ENCODE results near the gene LILRB2.
"Not testable (repeated sequence)": the region's sequence is repeated elsewhere in the genome, so short reads cannot be mapped to it uniquely, and the experiment has no call there.

Gene LILRB2

DNA sequence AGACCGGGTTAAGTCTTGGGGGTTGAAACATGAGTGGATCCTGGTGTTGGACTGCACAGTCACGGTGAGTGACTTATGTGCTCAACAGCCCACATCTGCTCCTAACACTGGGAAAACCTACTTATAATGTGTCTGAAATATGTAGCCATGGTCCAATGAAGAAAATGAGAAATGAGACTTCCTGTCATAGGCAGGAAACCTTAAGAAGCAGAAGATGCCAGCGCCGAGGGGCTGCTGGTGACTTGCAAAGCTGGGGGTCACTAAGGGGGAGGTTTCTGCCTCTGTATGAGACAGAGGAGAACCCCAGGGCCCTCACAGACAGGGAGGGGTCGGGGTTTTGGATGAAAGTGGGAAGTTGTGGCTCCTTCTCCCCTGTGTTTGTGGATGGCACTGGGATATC is 8.7 kb downstream of the LILRB2 start:
- H3K27ac ChIP-seq (ENCODE audit: low read length); H3K4me1 ChIP-seq (ENCODE audit: control insufficient read depth, insufficient read depth, low read length): not testable (repeated sequence)

DNA sequence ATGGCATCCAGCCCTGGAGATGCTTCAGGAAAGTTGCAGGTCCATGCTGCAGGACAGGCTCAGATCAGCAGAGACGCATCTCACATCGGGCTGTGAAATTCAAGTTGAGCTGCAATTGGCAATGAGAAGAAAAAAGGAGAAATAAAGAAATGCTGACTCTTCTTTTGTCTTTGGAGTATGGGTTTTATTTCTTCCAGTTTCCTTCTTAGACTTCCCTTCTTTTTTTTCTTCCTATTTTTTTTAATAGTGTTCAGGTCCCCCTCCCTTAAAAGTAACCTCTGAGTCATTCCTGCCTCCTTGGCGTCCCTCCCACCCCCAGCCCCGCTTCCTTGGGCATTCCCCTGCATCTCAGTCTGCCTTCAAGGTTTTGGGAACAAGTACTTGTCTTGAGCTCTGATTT is 9.3 kb downstream of the LILRB2 start:
- not testable (repeated sequence) for H3K9ac ChIP-seq (ENCODE audit: low read length in 2 of 2); H3K4me3 ChIP-seq (ENCODE audit: low read length in 2 of 2); H3K36me3 ChIP-seq (ENCODE audit: control insufficient read depth in 2 of 2, insufficient read depth in 2 of 2, low read length in 2 of 2); H3K27me3 ChIP-seq (ENCODE audit: control insufficient read depth in 1 of 2, insufficient read depth in 2 of 2, low read length in 2 of 2); H3K27ac ChIP-seq (ENCODE audit: low read length); H3K9me3 ChIP-seq (ENCODE audit: control insufficient read depth in 2 of 2, low read length in 2 of 2); H3K4me1 ChIP-seq (ENCODE audit: control insufficient read depth, insufficient read depth, low read length)

More for the DNA sequence above, 8.7 kb downstream of the LILRB2 start:
- H3K9me3 ChIP-seq (ENCODE audit: control insufficient read depth in 2 of 2, low read length in 2 of 2); H3K9ac ChIP-seq (ENCODE audit: low read length in 2 of 2); H3K27me3 ChIP-seq (ENCODE audit: control insufficient read depth in 1 of 2, insufficient read depth in 2 of 2, low read length in 2 of 2); H3K4me3 ChIP-seq (ENCODE audit: low read length in 2 of 2); H3K36me3 ChIP-seq (ENCODE audit: control insufficient read depth in 2 of 2, insufficient read depth in 2 of 2, low read length in 2 of 2): not testable (repeated sequence)

DNA sequence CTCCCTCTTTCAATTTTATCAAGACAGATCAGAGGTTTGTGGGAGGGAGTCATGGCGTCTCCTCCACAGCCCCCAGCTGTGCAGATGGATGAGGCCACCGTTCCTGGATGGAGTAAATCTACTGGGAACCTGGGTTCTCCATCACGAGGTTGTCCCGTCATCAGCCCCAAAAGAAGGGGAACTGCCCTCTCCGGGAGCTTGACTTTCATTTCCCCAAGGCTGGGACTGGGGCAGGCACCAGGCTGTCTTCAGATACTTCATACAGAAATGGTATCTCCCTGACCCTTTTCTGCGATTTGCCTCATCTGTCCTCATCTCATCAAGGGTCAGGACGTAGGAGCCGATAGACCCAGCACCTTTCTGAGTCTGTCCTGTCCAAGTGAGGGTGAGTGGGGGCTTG is 9.8 kb downstream of the LILRB2 start:
- Histone ChIP-seq H3K9ac (ENCODE audit: low read length in 2 of 2) (no peak overlapping the region), H3K9me3 (ENCODE audit: control insufficient read depth in 2 of 2, low read length in 2 of 2) (no peaks in the 10 kb centered on the region), H3K27ac (ENCODE audit: low read length) (no peak overlapping the region), H3K36me3 (ENCODE audit: control insufficient read depth in 2 of 2, insufficient read depth in 2 of 2, low read length in 2 of 2) (no peaks in the 10 kb centered on the region), H3K4me1 (ENCODE audit: control insufficient read depth, insufficient read depth, low read length) (no peaks in the 10 kb centered on the region), H3K4me3 (ENCODE audit: low read length in 2 of 2) (no peak overlapping the region), H3K27me3 (ENCODE audit: control insufficient read depth in 1 of 2, insufficient read depth in 2 of 2, low read length in 2 of 2) (peaks cover 0 to 3% of the 10 kb centered on the region in 2 donors)

DNA sequence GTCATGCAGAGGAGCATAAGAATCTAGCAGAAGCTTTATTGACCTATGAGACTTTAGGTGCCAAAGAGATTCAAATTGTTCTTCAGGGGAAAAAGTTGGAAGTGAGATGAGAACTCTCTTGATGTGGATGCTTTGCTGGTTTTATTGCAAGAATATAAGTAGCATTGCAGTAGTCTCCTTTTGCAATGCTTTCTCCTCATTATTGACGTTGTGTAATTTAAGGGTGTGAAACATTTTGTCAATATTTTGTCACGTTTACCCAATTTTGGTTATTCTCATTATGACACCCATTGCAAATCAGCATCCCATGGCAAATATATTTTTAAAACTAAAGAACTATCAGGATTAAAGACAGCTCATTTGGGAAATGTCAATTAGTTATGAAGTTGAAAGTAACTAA is 12.0 kb downstream of the LILRB2 start:
- Histone ChIP-seq H3K27me3 (ENCODE audit: control insufficient read depth in 1 of 2, insufficient read depth in 2 of 2, low read length in 2 of 2) (peaks cover 0 to 5% of the 10 kb centered on the region in 2 donors), H3K9me3 (ENCODE audit: control insufficient read depth in 2 of 2, low read length in 2 of 2) (no peaks in the 10 kb centered on the region), H3K4me3 (ENCODE audit: low read length in 2 of 2) (no peak overlapping the region), H3K36me3 (ENCODE audit: control insufficient read depth in 2 of 2, insufficient read depth in 2 of 2, low read length in 2 of 2) (no peaks in the 10 kb centered on the region), H3K4me1 (ENCODE audit: control insufficient read depth, insufficient read depth, low read length) (no peaks in the 10 kb centered on the region), H3K9ac (ENCODE audit: low read length in 2 of 2) (no peak overlapping the region), H3K27ac (ENCODE audit: low read length) (no peak overlapping the region)

DNA sequence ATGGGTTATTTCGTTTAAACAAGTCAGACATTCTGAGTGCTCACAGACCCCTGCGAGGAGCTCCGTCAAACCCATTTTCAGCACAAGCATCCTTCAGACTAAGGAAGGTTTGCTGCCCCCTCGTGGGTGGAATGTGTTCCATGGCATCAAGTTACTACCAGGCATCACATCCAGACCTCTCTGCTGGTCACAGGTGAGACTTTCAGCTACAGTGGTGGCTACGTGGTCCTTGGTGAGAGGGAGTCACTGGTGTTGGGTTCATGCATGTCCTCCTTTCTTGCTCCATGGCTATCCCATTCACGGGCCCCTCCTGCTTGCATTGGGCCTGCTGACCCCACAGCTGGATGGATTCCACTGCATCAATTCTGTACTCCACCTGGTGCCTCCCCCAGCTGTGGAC is 14.8 kb downstream of the LILRB2 start:
- H3K27ac ChIP-seq (ENCODE audit: low read length), result no peak overlapping the region
- H3K9me3 ChIP-seq (ENCODE audit: control insufficient read depth in 2 of 2, low read length in 2 of 2), result no peaks in the 10 kb centered on the region
- H3K9ac ChIP-seq (ENCODE audit: low read length in 2 of 2), result no peak overlapping the region
- peaks cover 0 to 8% of the 10 kb centered on the region in 2 donors for H3K27me3 ChIP-seq (ENCODE audit: control insufficient read depth in 1 of 2, insufficient read depth in 2 of 2, low read length in 2 of 2)
- H3K36me3 ChIP-seq (ENCODE audit: control insufficient read depth in 2 of 2, insufficient read depth in 2 of 2, low read length in 2 of 2), result no peaks in the 10 kb centered on the region
- no peaks in the 10 kb centered on the region for H3K4me1 ChIP-seq (ENCODE audit: control insufficient read depth, insufficient read depth, low read length)
- no peak overlapping the region for H3K4me3 ChIP-seq (ENCODE audit: low read length in 2 of 2)

DNA sequence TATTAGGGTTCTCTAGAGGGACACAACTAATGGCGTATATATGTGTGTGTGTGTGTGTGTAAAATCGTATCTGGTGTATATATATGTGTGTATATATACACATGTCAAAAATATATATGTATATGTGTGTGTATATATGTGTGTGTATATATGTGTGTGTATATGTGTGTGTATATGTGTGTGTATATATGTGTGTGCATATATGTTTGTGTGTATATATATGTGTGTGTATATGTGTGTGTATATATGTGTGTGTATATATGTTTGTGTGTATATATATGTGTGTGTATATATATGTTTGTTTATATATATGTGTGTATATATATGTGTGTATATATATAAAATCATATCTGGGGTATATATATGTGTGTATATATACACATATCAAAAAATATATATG is 18.4 kb downstream of the LILRB2 start:
- Histone ChIP-seq H3K9me3 (ENCODE audit: control insufficient read depth in 2 of 2, low read length in 2 of 2) (no peaks in the 10 kb centered on the region), H3K27me3 (ENCODE audit: control insufficient read depth in 1 of 2, insufficient read depth in 2 of 2, low read length in 2 of 2) (peaks cover under 1 to 12% of the 10 kb centered on the region in 2 donors), H3K27ac (ENCODE audit: low read length) (no peak overlapping the region), H3K36me3 (ENCODE audit: control insufficient read depth in 2 of 2, insufficient read depth in 2 of 2, low read length in 2 of 2) (no peaks in the 10 kb centered on the region), H3K4me1 (ENCODE audit: control insufficient read depth, insufficient read depth, low read length) (no peaks in the 10 kb centered on the region), H3K9ac (ENCODE audit: low read length in 2 of 2) (no peak overlapping the region), H3K4me3 (ENCODE audit: low read length in 2 of 2) (no peak overlapping the region)

DNA sequence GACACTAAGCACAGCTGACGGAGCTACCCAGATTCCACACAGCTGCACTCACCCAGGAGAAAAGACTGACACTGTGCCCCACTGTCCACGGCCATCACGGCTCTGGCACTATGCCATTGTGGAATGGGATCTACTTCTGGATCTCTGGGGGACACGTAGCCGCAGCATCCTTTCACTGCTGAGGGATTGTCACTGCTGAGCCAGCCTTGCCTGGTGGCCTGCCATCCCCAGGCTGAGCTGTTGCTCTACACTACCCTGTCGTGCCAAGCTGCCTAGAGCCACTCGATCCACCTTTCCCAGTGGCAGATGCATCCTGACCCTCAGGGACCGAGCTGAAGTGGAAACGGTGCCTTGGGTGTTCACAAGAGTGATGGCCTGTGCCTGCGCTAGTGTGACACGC is 18.8 kb downstream of the LILRB2 start:
- Histone ChIP-seq H3K27me3 (ENCODE audit: control insufficient read depth in 1 of 2, insufficient read depth in 2 of 2, low read length in 2 of 2) (peaks cover 4 to 13% of the 10 kb centered on the region in 2 donors), H3K9ac (ENCODE audit: low read length in 2 of 2) (no peak overlapping the region), H3K9me3 (ENCODE audit: control insufficient read depth in 2 of 2, low read length in 2 of 2) (no peaks in the 10 kb centered on the region), H3K4me3 (ENCODE audit: low read length in 2 of 2) (no peak overlapping the region), H3K36me3 (ENCODE audit: control insufficient read depth in 2 of 2, insufficient read depth in 2 of 2, low read length in 2 of 2) (no peaks in the 10 kb centered on the region), H3K4me1 (ENCODE audit: control insufficient read depth, insufficient read depth, low read length) (no peaks in the 10 kb centered on the region), H3K27ac (ENCODE audit: low read length) (no peak overlapping the region)

DNA sequence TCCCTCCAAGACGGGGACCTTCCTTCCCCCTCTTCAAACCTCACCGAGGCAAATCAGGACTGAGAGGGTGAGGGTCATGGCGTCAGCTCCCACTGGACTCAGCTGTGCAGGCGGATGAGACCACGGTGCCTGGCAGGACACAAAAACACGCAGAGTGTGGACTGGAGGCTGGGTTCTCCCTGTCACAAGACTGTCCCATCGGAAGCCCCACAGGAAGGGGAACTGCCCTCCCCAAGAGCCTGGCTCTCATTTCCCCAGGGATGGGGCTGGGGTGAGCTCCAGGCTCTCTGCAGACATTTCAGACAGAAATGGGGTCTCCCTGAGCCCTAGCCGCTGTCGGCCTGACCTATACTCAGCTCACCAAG is 23.8 kb downstream of the LILRB2 start, which contains the start of gene LILRB5:
TSS of gene LILRB5 (minus strand) at position 158 of the 365 bp plus-strand sequence. CDS start at position 78, 80 bp downstream.
- no peaks in the 10 kb centered on the region for H3K9me3 ChIP-seq (ENCODE audit: control insufficient read depth in 2 of 2, low read length in 2 of 2)
- no peaks in the 10 kb centered on the region for H3K4me1 ChIP-seq (ENCODE audit: control insufficient read depth, insufficient read depth, low read length)
- no peaks in the 10 kb centered on the region for H3K36me3 ChIP-seq (ENCODE audit: control insufficient read depth in 2 of 2, insufficient read depth in 2 of 2, low read length in 2 of 2)
- H3K9ac ChIP-seq (ENCODE audit: low read length in 2 of 2), result no peak within 1 kb of the TSS
- H3K27ac ChIP-seq (ENCODE audit: low read length), result no peak within 1 kb of the TSS
- H3K4me3 ChIP-seq (ENCODE audit: low read length in 2 of 2), result no peak within 1 kb of the TSS
- peaks cover 29% of the 10 kb centered on the region in 2 donors for H3K27me3 ChIP-seq (ENCODE audit: control insufficient read depth in 1 of 2, insufficient read depth in 2 of 2, low read length in 2 of 2)

DNA sequence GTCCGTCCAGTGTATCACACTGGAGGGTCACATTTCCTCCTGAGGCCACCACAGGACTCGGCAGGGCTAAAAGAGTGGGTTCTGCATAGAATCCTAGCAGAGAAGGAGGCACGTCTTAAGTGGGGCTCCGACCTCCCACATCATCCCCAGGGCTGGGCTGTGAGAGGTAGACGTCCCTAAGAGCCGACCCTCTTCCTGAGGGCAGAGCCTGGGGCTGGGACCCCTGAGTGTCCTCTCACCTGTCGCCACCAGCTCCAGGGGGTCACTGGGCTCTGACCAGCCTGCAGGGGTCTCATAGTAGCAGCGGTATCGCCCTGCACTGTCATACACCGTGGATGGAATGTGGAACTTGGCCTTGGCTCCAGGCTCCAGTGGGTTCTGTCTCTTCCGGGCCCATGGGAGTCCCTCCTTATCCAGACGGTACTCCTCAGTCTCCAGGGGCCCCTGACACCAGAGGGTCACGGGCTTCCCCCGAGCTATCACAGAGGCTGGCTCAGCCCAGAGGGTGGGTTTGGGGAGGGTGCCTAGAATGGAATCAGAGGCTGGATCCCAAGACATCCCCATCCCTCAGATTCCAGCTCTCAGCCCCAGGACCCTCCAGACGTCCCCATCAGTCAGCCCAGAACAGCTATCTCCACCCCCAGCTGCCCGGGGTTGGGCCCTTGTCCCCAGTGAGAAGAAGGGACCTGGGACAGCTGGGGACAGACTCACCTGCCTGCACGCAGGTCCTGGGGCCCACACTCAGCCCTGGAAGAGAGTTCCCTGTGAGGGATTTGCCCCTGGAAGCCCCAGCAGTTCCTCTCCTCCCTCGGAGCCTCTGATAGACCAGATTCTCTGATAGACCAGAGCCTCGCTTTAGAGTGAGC is 24.4 kb downstream of the LILRB2 start:
- no peaks in the 10 kb centered on the region for H3K36me3 ChIP-seq (ENCODE audit: control insufficient read depth in 2 of 2, insufficient read depth in 2 of 2, low read length in 2 of 2)
- H3K9ac ChIP-seq (ENCODE audit: low read length in 2 of 2), result no peak overlapping the region
- H3K27ac ChIP-seq (ENCODE audit: low read length), result no peak overlapping the region
- H3K9me3 ChIP-seq (ENCODE audit: control insufficient read depth in 2 of 2, low read length in 2 of 2), result no peaks in the 10 kb centered on the region
- H3K4me3 ChIP-seq (ENCODE audit: low read length in 2 of 2), result no peak overlapping the region
- H3K4me1 ChIP-seq (ENCODE audit: control insufficient read depth, insufficient read depth, low read length), result no peaks in the 10 kb centered on the region
- H3K27me3 ChIP-seq (ENCODE audit: control insufficient read depth in 1 of 2, insufficient read depth in 2 of 2, low read length in 2 of 2), result peaks cover 26 to 30% of the 10 kb centered on the region in 2 donors

DNA sequence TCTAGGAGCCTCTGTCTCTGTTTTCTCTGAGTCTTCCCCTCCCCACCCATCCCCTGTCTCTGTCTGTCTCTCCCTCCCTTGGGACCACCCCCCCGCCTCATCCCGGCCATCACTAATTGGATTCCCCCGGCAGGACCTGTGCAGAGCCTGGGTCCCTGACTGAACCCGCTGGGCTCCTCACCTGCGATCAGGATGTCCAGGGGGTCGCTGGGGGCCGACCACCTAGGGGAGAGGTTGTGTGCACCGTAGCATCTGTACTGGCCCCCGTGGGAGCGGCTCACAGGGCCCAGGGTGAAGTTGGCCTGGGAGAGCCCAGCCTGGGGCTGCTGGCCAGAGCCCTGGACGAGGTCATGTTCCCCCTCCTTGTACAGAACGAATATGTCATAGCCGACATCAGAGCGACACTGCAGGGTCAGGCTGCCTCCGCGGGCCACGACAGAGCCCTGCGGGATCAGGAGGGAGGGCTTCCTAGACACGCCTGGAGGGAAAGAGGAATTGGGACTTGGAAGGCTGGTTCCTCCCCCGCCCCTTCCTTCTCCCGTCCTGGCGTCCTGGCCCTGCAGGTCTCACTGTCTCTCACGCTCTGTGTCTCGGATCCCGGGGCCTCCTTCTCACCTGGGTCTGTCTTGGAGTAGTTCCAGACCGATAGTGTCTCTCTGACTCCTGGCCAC is 25.7 kb downstream of the LILRB2 start:
- Histone ChIP-seq H3K27ac (ENCODE audit: low read length) (no peak overlapping the region), H3K9me3 (ENCODE audit: control insufficient read depth in 2 of 2, low read length in 2 of 2) (no peaks in the 10 kb centered on the region), H3K36me3 (ENCODE audit: control insufficient read depth in 2 of 2, insufficient read depth in 2 of 2, low read length in 2 of 2) (no peaks in the 10 kb centered on the region), H3K4me1 (ENCODE audit: control insufficient read depth, insufficient read depth, low read length) (no peaks in the 10 kb centered on the region), H3K9ac (ENCODE audit: low read length in 2 of 2) (no peak overlapping the region), H3K4me3 (ENCODE audit: low read length in 2 of 2) (no peak overlapping the region), H3K27me3 (ENCODE audit: control insufficient read depth in 1 of 2, insufficient read depth in 2 of 2, low read length in 2 of 2) (peaks cover 26 to 30% of the 10 kb centered on the region in 2 donors)
